ENCODE measurements around the gene EHBP1L1.

Gene EHBP1L1

DNA sequence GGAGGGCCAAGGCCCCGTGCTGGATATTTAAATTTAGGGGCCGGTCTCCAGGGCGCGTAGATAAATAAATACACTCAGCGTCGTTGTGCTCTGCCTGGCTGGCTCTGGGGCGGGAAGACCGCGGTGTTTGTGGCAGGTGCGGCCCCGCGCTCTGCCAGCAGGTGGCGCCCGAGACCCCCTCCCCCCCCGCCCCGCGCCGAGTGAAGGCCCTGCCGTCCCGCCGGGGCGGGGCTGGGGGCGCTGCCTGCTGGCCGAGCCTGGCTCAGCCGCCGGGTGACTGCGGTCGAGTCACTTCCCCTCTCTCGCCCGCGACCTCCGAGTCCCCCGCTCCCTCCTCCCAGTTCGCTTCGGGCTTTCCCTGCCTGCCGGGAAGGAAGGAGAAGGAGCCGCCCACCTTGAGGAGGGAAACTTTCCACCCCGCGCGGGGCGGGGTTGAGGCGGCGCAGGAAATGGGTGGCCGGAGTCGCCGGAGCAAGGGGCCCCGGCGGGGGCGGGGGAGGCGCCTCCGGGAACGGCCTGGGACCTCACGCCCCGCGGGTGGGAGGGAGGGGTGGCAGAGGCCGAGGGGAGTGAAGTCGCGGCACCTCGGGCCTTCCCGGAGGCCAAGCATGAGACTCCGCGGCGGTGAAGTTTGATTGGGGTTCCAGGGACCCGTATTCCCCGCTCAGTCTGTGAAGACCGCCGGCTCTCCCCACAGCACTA lies 1.6 kb upstream of the EHBP1L1 start:
- DNase-seq (ENCODE audit: low read depth, low spot score), result peak; percentile 83
- peak overlapping the region; percentile 94 for H3K4me3 ChIP-seq (ENCODE audit: low read length)

DNA sequence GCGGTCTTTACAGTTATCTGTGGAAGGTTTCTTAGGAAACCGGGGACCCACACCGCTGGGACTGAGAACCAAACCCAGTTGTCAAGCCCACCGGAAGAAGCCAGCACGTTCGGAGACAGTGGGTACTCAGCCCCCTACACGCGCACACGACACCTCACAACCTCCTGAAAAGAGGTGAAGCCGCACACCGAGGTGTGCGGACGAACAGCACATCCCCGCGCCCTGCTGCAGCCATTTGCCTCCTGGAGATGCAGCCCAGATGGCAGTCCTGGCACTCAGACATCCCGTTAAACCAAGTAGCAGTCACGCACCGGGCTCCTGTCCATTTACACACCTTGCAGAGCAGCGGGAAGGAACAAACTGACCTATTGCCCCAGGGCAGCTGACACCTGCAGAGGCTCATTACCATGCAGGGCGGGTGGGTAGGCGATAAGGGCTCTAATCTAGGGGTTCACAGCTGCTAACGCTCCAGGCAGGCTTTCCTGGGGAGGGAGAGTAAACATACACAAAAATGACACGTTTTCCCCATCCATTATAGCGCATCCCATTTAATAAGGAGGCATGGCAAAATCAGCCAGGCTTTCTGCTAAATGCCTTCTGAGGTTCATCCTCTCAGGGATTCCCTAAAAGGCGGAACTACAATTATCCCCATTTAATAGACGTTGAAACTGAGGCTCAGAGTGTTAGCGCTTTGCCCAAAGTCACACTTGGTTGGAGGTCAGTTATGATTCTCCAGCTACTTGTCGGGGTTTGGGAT lies 864 bp upstream of the EHBP1L1 start:
- peak overlapping the region; percentile 66 for H3K4me3 ChIP-seq (ENCODE audit: low read length)
- DNase-seq (ENCODE audit: low read depth, low spot score), result no peak

GRCh38 chr11:65576232-65576866 lies 496 bp downstream of the EHBP1L1 start:
- DNase-seq (ENCODE audit: low read depth, low spot score), result no peak
- peak overlapping the region; percentile 66 for H3K4me3 ChIP-seq (ENCODE audit: low read length)

DNA sequence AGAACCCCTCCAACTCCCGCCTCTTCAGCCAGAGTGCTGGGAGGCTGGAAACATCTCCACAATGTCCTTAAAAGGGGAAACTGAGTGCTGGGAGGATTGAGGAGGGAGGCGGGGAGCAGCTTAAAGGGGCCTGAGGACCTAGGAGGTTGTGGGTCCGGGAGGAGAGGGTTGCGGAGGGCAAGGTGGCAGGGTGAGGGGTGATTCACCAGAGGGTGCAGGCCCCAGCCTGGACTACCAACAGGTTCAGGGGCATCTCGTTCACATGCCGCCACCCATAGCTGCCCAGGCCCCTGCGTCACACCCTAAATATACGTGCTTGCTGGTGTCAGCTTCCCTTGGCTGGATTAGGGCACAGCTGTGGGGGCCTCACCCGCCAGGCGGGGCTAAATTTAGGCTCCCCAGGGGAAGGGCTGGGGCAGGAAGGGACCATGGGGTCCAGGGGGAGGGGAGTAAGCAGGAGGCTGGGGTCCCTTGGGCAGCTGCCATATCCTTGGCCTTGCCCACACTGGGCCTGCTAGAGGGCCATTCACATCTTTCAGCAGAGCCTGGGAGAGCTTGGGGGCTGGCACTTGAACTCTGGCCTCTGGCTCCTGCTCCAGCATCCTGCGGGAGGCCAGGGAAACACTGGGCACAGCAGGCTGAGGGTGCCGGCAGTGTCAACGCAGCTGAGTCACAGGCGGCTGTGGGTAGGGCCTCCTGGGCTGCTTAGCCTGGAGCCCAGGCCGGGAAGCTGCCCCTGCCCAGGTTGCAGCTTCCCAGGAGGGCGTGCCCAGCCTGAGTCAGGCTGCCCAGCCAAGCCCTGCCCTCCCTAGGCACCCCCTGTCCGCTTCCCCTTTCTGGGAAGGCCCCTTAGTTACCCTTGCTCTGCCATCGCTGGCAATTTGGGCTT lies 1.3 kb downstream of the EHBP1L1 start:
- no peak for DNase-seq (ENCODE audit: low read depth, low spot score)
- H3K4me3 ChIP-seq (ENCODE audit: low read length), result peak overlapping the region; percentile 66

DNA sequence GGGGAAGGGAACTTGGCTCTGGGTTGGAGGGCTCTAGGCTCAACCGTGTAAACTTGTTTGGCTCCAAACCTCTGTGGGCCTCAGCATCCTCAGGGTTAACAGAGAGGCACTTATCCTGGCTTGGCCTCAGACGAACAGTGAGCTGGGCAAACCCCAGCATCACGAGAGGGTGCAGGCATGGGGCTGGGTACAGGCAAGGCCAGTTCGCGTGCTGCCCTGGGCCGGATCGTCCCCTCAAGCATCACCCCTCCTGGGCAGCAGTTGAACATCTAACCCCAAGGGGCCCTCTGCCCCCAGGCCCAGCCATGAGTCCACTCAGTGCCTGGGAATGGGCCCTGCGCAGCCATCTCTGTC lies 1.9 kb downstream of the EHBP1L1 start:
- no peak for DNase-seq (ENCODE audit: low read depth, low spot score)
- H3K4me3 ChIP-seq (ENCODE audit: low read length), result no peak overlapping the region

DNA sequence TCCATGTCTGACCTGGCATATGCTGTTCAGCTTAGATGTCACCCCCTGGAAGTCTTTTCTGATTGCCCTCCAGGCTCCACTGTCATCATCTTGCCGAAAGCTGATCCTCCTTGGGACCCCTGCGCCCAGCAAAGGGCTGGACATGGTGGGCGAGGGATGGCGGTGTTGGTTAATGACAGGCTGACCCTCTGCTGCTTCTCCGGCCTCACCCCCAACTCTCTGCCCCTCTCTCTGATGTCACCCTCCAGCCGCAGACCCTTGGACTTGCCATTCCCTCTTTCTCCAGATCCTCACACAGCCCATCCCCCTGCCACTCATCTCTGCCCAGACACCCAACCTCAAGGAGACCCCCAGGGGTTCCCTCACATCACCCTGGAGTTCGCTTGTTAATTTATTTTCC lies 2.3 kb downstream of the EHBP1L1 start:
- H3K4me3 ChIP-seq (ENCODE audit: low read length), result no peak overlapping the region

GRCh38 chr11:65578667-65579066 lies 2.8 kb downstream of the EHBP1L1 start:
- no peak for DNase-seq (ENCODE audit: low read depth, low spot score)
- no peak overlapping the region for H3K4me3 ChIP-seq (ENCODE audit: low read length)

More for the DNA sequence above, 2.3 kb downstream of the EHBP1L1 start:
- DNase-seq (ENCODE audit: low read depth, low spot score), result no peak

DNA sequence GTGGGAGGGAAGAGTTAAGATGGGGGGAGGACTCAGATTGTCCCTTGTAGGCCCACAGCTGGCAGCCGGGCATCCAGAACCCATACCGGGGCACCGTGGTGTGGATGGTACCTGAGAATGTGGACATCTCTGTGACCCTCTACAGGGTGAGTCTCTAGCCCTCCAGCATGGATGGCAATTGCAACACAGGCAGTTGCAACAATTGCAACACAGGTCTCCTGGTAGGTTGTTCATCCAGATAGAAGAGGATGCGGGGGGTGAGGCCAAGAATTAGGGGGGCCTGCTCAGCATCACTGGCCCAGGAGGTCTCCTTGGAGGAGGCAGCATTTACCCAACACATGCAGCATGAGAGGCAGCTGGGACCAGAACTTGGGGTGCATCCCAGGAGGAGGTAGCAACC lies 3.4 kb downstream of the EHBP1L1 start:
- H3K4me3 ChIP-seq (ENCODE audit: low read length), result no peak overlapping the region
- DNase-seq (ENCODE audit: low read depth, low spot score), result no peak

DNA sequence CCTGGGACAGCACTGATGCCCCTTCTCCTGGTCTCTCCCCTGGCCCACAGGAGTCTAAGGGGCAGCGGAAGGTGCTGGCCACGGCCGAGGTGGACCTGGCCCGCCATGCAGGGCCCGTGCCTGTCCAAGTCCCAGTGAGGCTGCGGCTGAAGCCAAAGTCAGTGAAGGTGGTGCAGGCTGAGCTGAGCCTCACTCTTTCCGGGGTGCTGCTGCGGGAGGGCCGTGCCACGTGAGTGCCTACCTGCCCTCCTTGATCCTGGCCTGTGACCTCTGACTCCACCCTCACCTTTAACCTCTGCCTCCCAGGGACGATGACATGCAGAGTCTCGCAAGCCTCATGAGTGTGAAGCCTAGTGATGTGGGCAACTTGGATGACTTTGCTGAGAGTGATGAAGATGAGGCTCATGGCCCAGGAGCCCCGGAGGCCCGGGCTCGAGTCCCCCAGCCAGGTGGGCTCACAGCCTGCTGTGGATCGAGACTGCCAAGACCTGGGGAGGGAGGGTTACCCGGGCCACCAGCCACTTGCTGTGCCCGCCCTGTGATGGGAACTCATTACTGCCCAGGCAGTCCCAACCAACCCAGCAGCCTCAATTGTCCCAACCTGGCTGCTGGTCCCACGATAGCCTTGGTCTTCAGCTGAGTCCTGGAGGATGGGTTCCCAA lies 4.3 kb downstream of the EHBP1L1 start:
- DNase-seq (ENCODE audit: low read depth, low spot score), result no peak
- no peak overlapping the region for H3K4me3 ChIP-seq (ENCODE audit: low read length)

DNA sequence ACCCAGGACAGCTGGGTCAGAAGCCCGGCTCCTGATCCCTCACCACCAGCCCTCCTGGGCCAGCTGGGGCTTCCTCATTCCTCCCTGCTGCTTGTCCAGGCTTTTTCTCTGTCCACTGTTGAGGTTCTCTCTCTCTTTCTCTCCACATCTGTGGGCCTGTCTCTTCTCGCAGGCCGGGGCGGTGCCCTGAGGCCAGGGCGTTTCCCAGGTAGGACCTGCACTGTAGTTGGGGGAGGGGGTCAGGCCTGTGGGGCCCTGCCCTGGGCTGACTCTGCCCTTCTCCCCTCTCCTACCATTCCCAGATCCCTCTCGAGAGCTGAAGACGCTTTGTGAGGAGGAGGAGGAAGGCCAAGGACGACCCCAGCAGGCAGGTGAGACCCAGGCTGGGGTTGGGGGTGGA lies 4.9 kb downstream of the EHBP1L1 start:
- DNase-seq (ENCODE audit: low read depth, low spot score), result no peak
- no peak overlapping the region for H3K4me3 ChIP-seq (ENCODE audit: low read length)

GRCh38 chr11:65581928-65582327 lies 6.1 kb downstream of the EHBP1L1 start:
- H3K4me3 ChIP-seq (ENCODE audit: low read length), result no peak overlapping the region
- no peak for DNase-seq (ENCODE audit: low read depth, low spot score)

DNA sequence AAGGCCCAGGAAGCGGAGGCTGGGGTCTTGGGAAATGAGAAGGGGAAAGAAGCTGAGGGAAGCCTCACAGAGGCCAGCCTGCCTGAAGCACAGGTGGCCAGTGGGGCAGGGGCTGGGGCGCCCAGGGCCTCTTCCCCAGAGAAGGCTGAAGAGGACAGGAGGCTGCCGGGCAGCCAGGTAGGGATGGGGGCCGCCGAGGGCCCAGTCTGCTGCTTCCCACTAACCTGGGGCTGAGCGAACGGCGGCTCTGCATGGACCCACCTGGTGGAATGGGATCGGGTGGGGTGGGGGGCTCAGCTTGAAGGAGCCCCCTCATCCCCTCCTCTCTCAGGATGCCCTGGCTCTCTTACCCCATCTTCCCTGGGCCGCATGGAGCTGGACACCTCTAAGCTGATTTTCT lies 7.7 kb downstream of the EHBP1L1 start:
- no peak for DNase-seq (ENCODE audit: low read depth, low spot score)
- H3K4me3 ChIP-seq (ENCODE audit: low read length), result no peak overlapping the region

- no peak for DNase-seq (ENCODE audit: low read depth, low spot score)
- no peak overlapping the region for H3K4me3 ChIP-seq (ENCODE audit: low read length)
Observed at GRCh38 chr11:65584106-65584505, 8.3 kb downstream of the EHBP1L1 start.

DNA sequence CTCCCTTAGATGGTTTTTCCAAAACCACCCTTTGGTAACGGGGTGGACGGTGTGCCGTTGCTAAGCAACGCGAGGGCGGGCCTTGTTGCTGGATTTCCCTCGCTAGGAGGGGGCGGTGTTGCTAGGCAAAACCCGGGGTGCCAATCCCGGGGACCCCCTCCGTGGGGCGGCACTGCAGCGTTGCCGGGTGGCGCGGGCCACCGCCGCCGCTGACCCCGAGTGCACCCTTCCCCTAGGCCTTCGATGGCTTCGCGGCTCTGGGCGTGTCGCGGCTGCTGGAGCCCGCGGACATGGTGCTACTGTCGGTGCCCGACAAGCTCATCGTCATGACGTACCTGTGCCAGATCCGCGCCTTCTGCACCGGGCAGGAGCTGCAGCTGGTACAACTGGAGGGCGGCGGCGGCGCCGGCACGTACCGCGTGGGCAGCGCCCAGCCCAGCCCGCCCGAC lies 8.9 kb downstream of the EHBP1L1 start:
- DNase-seq (ENCODE audit: low read depth, low spot score), result no peak
- H3K4me3 ChIP-seq (ENCODE audit: low read length), result no peak overlapping the region

DNA sequence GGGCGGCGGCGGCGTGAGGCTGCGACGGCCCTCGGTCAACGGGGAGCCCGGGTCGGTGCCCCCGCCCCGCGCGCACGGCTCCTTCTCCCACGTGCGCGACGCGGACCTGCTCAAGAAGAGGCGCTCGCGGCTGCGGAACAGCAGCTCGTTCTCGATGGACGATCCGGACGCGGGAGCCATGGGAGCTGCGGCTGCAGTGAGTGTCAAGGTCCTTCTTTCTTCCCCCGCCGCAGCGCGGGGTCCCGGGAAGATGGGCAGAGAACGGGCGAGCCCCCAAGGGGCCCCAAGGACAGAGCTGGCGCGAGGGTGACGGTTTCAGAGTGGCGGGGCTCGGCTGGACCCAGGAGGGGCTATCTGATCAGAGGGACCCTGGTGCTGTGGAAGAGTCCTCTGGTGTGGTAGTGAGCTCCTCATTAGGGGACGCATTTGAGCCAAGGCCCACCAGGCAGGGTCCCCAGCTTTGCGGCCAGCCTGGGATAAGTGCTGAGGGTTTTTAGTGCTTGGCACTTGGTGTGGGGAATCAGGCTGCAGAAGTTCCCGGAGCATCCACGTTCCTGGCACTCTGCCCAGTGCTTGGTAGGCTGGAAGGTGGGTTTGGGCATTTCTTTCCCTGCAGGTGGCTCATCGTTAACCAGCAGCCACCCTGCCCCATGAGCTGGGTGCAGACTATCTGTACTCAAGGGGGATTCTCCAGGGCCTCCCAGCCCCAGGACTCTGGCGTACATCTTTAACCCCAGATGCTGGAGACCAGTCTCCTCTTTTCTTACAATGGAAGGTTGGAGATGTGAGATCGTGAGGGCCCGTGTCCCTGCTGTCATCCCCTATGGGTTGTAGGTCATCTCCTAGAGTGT lies 9.8 kb downstream of the EHBP1L1 start:
- DNase-seq (ENCODE audit: low read depth, low spot score), result no peak
- H3K4me3 ChIP-seq (ENCODE audit: low read length), result no peak overlapping the region

- DNase-seq (ENCODE audit: low read depth, low spot score), result no peak
- no peak overlapping the region for H3K4me3 ChIP-seq (ENCODE audit: low read length)
Observed at GRCh38 chr11:65586247-65586630, 10.4 kb downstream of the EHBP1L1 start.

- no peak for DNase-seq (ENCODE audit: low read depth, low spot score)
- H3K4me3 ChIP-seq (ENCODE audit: low read length), result no peak overlapping the region
Observed at GRCh38 chr11:65586676-65587075, 10.8 kb downstream of the EHBP1L1 start.

Measured in Jurkat, Clone E6-1 (cell line).